COR-L47 (cell line): ENCODE data around the gene PEPD.

Experiments
- DNase-seq: peaks from one replicate; lab custom pipeline; 2025; lab: John Stamatoyannopoulos, UW

The PEPD gene

DNA sequence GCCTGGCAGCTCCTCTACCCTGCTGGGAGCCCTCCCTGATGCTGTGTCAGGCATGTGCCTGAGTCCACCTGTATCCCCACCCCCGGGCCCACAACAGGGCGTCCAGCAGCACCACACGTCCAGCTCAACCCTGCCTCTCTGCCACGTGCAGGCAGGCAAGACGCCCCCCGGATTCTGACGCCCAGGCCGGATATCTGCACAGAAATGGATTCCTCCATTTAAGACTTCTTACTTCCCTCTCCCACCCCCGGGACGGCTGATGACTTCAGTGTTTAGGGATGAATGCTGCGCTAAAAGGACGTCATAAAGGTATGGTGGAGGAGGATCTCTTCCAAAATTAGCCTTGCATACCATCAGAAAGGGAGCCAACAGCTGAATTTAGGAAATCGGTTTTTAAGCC lies 10.2 kb downstream of the PEPD start:
- DNase-seq: no peak

GRCh38 chr19:33510462-33511194 lies 11.0 kb downstream of the PEPD start:
- no peak for DNase-seq

GRCh38 chr19:33509774-33510173 lies 11.8 kb downstream of the PEPD start:
- DNase-seq: no peak

- no peak for DNase-seq
Measured at GRCh38 chr19:33508941-33509614, 12.5 kb downstream of the PEPD start.

- DNase-seq: no peak
Measured at GRCh38 chr19:33508431-33508830, 13.2 kb downstream of the PEPD start.

DNA sequence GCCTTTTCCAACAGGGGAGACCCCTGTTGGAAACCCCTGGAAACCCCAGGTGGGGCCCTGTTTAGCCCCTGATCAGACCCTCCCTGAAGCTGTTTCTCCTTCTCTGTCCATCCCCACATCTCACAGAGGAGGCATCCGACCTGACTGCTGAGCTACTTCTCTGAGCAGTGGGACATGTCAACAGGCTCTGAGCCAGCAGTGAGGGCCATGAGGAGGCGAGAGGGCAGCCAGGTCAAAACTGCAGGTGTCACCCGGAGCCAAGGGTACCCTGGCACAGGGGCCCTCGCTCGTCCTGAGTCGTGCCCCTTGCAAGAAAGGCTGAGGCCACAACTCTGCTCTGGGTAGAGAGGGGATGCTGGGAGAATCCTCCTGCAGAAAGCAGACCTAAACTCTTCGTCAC lies 13.6 kb downstream of the PEPD start:
- no peak for DNase-seq

GRCh38 chr19:33507021-33507956 lies 14.3 kb downstream of the PEPD start:
- DNase-seq: no peak

GRCh38 chr19:33506498-33506897 lies 15.1 kb downstream of the PEPD start:
- DNase-seq: no peak

- DNase-seq: no peak
Measured at GRCh38 chr19:33505823-33506222, 15.8 kb downstream of the PEPD start.

- DNase-seq: no peak
Measured at GRCh38 chr19:33505148-33505547, 16.4 kb downstream of the PEPD start.

DNA sequence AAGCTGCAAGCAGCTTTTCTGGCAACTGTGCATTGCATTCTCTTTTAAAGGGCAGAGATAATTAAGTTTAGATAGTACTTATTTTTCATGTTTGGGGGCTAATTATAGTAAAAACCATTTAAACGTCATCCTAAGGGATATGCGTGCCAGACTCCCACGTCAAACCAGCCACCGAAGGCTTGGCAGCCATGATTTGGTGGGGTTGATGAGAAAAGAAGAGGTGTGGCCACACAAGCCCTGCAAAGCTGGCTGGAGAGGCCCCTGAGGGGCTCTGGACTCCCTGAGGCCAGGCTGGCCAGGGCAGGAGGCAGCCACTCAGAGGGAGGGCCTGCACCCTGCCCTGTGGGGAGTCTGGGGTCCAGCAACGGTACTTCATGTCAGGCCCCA lies 17.5 kb downstream of the PEPD start:
- DNase-seq: no peak

- no peak for DNase-seq
Measured at GRCh38 chr19:33503433-33504057, 18.0 kb downstream of the PEPD start.

DNA sequence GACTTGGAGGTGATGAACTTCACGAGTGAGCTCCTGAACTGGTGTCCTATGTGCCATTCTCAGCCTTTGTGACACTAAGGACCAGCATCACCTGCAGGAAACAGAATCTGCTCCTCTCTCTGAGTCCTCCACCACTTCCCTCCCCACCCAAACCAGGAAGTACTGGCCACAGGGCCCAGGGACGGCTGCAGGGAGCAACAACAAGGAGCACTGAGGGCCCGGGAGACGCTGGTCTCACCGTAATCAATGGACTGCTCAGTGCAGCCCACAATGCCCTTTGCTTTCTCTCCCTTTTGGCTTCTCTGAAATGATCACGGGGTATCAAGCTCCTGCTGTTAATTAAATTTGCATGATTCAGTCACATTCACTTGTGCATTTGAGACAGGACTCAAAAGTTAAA lies 18.6 kb downstream of the PEPD start:
- no peak for DNase-seq

DNA sequence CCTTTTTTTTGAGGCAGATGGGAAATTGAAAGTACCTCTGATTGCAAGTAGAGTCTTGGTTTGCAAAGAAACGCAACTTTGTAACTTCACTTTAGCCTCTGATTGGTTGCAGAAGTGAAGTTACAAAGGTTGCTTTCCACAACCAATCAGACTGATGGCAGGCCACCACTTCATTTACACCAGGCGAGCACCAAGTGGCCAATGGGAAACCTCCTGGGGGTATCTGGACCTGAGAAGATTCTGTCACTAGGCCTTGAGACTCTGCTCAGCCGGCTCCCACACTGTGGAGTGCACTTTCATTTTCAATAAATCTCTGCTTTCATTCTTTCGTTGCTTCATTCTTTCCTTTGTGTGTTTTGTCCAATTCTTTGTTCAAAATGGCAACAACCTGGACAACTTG lies 19.1 kb downstream of the PEPD start:
- DNase-seq: no peak

DNA sequence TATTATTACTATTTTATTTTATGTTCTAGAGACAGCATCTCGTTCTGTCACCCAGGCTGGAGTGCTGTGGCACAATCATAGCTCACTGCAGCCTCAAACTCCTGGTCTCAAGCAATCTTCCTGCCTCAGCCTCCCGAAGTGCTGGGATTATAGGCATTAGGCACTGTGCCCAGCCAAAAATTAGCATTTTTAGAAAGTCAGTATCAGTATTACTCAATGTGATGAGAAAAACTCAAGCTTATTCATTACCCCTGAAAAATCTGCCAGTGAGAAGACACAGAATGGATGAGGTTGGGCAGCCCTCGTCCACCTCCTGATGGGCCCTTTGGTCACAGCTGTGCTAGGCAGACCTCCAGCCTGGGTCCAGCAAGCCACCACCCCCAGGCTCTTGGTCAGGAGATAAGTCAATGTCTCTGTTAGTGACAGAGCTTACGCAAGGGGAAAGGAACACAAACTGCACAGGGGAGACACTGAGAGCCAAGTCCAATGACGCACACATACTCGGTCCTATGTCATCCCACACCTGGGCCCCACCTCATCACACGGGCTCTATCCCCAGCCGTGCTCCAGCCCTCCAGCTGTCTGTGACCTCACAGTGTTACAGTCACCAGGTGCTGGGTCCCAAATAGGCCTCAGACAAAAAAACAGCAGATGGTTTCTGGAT lies 19.8 kb downstream of the PEPD start:
- no peak for DNase-seq

DNA sequence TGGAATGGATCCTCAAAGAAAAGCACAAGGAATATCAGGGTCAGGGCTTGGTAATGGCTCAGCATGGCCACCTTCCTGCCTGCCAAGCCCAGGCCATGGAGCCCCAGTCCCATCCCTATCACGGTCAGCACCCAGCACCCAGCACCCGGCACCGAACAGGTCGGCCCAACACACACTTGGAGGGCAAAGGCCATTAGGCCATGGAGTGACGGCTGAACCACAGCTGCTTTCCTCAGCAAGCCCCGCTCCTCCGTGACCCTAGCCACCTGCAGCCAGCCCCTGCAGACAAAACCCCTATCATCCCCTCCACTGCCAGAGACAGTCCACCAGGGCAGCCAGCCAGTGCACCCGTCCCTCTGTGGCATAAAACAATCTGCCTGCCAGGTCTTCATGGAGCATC lies 20.6 kb downstream of the PEPD start:
- DNase-seq: no peak

DNA sequence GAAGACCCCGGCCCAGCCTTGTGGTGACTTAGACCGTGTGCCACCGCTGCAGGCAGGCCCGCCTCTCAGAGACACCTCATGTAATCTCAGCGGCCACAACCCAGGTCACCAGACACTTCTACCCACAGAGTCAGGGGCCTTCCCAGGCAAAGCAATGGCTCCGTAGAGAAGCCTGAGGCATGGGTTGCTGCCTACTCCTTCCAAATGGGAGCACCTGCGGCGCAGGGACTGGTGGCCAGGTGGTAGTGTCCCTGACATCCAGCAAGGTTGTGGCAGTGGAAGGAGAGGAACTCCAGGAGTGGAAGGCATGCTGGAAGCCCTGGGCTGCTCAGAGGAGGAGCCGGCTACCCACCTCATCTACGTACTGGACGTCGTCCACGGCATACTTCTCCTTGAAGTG lies 21.0 kb downstream of the PEPD start:
- no peak for DNase-seq

GRCh38 chr19:33499671-33500506 lies 21.7 kb downstream of the PEPD start:
- DNase-seq: no peak

DNA sequence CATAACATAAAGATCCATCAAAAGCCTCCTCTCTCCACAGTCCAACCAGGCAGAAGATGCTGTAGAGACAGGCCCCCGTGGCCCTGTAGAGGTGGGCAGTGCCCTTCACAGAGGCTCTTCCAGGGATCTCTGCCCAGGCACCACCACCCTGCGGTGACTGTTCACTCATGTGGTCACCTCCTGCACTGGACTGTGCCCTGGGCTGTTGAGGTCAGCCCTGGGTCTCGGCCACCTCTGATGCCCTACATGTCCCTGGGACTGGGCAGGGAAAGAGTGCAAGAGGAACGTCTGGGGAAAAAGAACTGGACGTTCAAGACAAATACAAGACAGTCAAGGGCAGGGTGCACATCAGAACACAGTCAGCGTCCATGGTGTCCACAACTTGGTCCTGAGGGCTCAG lies 22.3 kb downstream of the PEPD start:
- DNase-seq: no peak

GRCh38 chr19:33498391-33499000 lies 23.1 kb downstream of the PEPD start:
- DNase-seq: no peak
